ENCODE results near the gene MPZL3.

MPZL3 gene

DNA sequence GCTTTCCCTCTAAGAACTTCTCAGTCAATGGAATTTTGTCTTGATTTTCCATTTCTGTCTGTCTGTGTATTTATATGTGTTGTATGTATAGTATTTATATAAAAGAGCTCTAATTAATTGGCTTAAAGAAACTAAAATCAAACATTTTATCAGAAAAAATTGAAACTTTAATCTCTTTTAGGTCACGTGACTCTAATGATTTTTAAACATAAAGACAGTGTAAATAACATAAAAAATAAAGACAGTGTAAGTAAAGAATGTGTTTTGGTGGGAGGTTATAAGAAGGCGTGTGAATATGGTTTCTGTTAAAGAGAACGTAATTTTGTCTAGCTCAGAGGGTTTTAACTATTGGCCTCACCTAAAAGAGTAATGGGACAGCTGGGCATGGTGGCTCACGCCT is 29.7 kb downstream of the MPZL3 start:
- TF ChIP-seq CTCF (IDR thresholded peaks at IDR 0.05; ENCODE audit: low read depth, low read length, missing control alignments): no peak
- no peak for DNase-seq (ENCODE audit: low read depth)
- H3K4me3 ChIP-seq (ENCODE audit: low read depth, low read length): no peak overlapping the region

DNA sequence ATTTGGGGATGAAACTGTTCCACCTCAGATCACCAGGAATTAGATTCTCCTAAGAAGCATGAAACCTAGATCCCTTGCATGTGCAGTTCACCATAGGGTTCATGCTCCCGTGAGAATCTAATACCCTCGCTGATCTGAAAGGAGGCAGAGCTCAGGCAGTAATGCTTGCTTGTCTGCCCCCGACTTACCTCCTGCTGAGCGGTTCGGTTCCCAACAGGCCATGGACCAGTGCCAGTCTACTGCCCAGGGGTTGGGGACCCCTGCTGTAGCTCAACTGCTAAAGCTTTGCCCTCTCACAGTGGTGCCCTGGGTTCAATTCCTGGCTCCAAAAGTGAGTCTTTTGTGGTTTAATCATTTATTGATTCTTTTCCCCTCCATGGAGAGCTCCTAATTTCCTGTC is 30.7 kb downstream of the MPZL3 start:
- DNase-seq (ENCODE audit: low read depth): no peak
- TF ChIP-seq CTCF (IDR thresholded peaks at IDR 0.05; ENCODE audit: low read depth, low read length, missing control alignments): no peak
- H3K4me3 ChIP-seq (ENCODE audit: low read depth, low read length): no peak overlapping the region

GRCh38 chr11:118219732-118220131 is 32.4 kb downstream of the MPZL3 start:
- no peak for DNase-seq (ENCODE audit: low read depth)
- TF ChIP-seq CTCF (IDR thresholded peaks at IDR 0.05; ENCODE audit: low read depth, low read length, missing control alignments): no peak
- H3K4me3 ChIP-seq (ENCODE audit: low read depth, low read length): no peak overlapping the region

DNA sequence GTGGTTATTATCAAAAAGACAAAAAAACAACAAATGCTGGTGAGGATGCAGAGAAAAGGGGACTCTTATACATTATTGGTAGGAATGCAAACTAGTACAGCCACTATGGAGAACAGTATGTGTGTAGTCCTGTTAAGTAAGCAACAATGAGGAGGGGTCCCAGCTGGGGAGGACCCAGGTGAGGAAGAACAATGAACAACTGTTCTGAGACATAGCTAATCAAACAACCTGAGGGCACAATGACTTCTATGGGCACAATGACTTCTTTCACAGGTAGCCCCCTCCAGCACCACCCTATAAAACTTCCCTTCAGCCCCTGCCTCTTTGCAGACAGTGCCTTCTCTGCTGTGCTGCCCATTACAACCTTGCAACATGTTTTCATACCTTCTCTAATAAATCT is 32.9 kb downstream of the MPZL3 start:
- H3K4me3 ChIP-seq (ENCODE audit: low read depth, low read length): no peak overlapping the region
- TF ChIP-seq CTCF (IDR thresholded peaks at IDR 0.05; ENCODE audit: low read depth, low read length, missing control alignments): no peak
- DNase-seq (ENCODE audit: low read depth): no peak

DNA sequence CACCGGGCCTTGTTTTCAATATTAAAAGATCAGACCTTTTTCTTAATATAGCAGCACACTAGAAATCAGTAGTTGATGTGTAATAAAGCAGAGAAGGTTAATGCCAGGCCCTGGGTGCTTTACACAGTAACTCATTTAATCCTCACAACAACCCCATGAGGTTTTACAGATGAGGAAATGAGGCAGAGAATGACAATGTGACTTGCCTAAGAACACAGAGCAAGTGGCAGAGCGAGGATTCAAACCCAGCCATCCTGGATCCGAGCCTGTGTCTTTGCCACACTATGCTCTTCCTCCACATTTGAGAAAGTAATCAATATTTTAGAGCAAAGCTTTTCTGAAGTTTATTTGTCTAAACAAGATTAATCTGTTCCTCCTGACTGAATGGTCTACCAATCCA is 34.6 kb downstream of the MPZL3 start:
- no peak for DNase-seq (ENCODE audit: low read depth)
- no peak for TF ChIP-seq CTCF (IDR thresholded peaks at IDR 0.05; ENCODE audit: low read depth, low read length, missing control alignments)
- H3K4me3 ChIP-seq (ENCODE audit: low read depth, low read length): no peak overlapping the region

- no peak for TF ChIP-seq CTCF (IDR thresholded peaks at IDR 0.05; ENCODE audit: low read depth, low read length, missing control alignments)
- H3K4me3 ChIP-seq (ENCODE audit: low read depth, low read length): no peak overlapping the region
- DNase-seq (ENCODE audit: low read depth): no peak
Observed at GRCh38 chr11:118216621-118217481, 35.3 kb downstream of the MPZL3 start.

DNA sequence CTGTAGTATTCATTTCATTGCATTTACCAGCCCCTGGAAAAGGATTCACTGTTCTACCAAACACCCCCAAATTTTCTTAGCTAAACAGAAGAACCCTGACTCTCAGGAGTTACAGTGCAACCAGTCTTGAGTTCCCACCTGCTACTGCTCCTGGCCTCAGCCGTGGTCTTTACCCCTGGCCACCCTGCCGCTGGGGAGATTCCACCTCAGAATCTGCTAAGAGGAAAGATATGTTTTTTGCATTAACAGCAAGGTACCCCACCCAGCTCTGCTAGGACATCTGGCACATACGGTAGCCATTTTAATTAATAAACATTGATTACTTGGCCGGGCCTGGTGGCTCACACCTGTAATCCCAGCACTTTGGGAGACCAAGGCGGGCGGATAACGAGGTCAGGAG is 36.4 kb downstream of the MPZL3 start:
- H3K4me3 ChIP-seq (ENCODE audit: low read depth, low read length): no peak overlapping the region
- DNase-seq (ENCODE audit: low read depth): no peak
- TF ChIP-seq CTCF (IDR thresholded peaks at IDR 0.05; ENCODE audit: low read depth, low read length, missing control alignments): no peak

All from GM12864 (cell line).